ENCODE measurements around the gene YPEL1.
"Not testable (repeated sequence)": the region's sequence is repeated elsewhere in the genome, so short reads cannot be mapped to it uniquely, and the experiment has no call there.

Gene YPEL1

DNA sequence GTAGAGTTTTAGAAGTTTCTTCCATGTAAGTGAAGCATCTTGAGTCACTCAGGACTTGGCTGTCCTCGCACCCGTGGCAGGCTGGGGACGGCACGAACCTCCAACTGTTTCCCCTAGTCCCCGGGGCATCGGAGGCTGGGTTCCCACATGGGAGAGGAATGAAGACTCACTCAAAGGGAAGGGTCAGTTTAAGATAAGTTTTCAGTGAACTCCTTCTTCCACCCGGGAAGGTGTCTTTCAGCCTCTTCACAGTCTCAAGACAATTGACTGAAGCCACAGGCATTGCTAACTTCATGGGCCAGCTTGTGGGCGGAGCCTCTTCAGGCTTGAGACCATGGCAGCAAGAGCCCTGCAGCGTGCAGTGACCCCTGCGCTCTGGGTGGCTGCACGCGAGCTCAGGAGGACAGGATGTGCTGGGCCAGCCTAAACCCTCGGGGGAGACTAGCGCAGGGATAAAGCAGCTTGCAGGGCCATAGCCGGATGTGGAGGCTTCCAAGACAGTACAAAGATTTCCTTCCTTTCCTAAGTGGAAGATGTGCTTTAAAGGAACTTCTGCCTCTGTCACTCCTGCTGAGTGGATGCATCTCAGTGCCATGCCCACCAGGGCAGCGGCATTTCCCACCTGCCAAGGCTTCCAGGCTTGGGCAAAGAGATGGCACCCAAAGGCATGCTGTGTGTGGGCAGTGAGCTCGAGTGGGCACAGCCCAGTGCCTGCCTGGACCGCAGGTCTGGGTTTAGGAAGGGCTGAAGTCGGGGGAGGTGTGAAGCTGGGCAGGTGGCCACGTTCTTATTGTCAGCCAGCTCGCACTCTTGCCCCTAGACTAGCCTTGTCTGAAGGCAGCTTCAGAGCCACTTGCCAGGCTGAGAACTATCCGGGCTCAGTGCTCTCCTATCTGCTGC is 36.9 kb downstream of the YPEL1 start:
- DNase-seq (ENCODE audit: low spot score): no peak

DNA sequence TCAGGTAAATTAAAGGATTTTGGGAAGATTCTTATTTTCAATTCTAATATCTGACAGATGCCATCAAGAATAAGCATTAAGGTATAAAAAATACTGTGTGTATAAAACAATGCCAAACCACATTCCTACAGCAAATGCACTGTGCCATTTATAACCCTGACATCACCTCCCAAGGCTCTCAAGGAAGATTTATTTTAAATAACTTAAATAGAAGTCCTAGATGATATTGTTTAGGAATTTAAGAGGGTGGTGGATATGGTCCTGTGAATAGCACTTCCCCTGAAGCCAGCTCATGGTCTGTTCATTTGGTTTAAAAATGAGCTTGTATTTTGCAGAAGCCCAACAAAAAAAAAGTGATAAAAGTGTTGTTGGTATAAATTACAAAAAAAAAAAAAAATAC is 37.7 kb downstream of the YPEL1 start:
- no peak for DNase-seq (ENCODE audit: low spot score)

DNA sequence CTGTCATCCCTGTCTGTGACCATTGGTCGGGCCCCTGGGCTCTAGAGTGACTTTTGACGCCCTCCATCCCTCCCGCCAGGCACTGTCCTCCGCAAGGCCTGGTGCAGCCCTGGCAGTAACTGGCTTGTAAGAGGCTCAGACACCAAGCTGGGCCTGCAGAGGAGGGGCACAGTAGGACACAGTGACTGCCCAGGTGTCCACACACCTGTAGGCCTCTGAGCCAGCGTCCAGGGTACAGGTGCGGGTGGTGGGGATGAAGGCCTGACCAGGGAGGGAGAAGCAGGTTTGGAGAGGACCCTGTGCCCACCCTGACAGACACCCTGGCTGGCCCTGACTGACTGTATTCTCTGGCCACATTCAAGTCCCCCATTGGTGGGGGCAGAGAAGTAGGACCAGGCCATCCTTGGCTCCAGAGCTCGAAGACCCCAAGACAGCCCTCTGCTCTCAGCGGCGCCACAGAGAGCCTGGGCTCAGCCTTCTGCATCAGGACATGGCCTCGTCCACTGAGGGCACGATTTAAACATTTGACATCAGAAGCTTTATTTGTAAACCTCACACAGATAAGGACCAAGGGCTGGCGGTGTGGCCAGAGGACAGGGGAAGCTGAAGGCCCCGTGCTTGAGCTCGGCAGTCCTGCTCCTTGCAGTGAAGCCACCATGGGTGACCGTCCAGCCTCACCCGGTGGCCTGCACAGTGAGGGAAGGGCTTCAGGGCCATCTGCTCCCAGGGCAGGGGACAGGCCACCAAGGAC is 38.4 kb downstream of the YPEL1 start:
- no peak for DNase-seq (ENCODE audit: low spot score)

DNA sequence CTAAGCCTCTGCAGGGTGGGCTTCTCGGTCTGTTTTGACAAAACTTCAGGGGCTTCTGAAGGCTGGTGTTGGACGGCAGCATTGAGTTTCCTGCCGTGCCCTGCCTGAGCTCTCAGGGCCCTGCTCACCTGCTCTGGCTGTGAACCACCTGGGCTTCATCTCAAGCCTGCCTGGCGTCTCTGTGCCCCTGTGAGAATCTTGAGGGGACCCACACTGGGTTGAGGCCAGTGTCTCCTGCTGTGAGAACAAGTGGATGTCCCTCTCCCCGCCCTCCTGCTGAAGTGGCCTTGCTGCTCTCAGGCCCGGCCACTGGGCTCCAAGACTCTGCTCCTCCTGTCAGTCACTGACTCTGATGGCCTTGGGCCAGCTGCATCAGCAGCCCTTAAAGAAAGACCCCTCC is 39.5 kb downstream of the YPEL1 start:
- DNase-seq (ENCODE audit: low spot score): no peak

DNA sequence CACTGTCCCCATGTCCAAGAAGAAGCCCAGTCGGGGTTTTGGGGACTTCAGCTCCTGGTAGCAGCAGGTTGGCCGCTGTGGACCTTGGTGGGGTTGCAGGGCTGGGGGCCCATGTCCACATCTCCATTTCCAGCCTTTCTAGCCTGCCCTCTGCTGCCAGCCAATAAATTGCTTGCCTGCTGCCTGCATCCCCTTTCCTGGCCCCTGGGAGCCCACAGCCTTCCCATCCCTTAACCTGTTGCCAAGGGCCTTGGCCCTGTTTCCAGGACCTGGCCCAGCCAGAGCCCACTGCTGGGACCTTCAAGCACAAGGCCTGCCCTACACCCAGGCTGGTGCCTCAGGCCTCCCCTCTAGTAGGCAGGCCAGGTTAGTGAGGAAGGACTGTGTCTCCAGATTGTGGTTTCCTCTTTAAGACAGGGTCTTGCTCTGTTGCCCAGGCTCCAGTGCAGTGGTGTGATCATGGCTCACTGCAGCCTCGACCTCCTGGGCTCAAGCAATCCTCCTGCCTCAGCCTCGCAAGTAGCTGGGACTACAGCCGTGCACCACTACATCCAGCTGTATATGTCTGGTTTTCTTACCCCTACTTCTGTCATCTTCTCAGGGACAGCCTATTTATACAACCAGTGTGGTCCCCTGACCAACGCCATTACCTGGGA is 40.0 kb downstream of the YPEL1 start:
- DNase-seq (ENCODE audit: low spot score): no peak

DNA sequence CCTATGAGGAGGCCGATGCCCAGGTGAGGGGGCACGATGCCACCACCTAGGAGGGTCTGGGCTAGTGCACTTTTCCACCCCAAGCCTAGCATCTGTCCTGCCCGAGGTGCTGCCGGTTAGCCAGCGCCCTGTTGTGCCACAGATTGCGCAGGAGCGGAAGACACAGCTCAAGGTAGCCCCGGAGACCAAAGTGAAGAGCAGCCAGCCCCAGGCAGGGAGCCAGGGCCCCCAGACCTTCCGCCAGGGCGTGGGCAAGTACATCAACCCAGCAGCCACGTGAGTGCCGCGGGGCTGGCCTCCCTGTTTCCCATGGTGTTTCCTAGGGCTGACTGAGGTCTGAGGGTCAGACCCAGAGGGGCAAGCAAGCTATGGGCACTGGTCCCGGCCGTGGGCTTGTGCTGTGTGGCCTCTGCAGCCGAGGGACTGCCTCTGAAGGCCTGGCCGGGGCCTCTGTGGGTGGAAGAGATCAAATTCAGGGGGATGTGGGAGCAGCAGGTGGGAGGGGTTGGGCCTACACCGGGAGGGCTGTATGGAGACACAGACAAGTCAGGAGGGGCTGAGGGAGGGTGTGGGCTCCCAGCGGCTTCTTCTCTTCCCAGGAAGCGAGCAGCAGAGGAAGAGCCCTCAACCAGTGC is 40.7 kb downstream of the YPEL1 start:
- DNase-seq (ENCODE audit: low spot score): no peak

DNA sequence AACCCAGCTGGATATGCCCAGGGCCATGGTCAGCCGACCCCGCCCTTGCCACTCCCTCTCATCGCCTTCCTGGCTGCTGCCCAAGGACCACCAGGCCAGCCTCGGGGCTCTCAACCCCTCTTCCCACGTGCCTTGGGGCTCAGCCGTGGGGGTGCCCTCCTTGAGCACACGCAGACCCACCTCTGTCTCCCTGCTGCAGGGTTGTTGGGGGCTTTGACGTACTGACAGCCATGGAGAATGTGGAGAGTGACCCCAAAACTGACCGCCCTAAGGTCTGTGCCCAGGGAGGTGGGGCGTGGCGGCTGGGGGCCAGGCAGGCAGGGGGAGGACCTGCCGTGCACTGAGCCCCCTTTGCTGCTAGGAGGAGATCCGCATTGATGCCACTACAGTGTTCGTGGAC is 41.2 kb downstream of the YPEL1 start:
- no peak for DNase-seq (ENCODE audit: low spot score)

DNA sequence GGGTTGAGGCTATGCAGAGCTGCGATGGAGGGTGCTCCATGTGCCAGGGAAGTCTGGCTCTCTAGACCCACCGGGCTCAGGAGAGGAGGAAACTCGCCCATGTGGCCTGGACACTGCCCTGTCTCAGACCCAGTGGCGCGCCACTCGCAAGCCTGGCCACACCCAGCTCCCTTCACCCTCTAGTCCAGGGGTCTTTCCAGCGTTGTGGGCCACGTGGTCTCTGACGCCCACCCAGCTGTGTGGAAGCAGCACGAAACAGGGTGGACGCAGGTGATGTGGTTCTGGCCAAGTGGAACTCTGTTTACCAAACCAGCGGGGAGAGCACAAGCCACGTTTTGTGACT is 41.6 kb downstream of the YPEL1 start:
- DNase-seq (ENCODE audit: low spot score): no peak

DNA sequence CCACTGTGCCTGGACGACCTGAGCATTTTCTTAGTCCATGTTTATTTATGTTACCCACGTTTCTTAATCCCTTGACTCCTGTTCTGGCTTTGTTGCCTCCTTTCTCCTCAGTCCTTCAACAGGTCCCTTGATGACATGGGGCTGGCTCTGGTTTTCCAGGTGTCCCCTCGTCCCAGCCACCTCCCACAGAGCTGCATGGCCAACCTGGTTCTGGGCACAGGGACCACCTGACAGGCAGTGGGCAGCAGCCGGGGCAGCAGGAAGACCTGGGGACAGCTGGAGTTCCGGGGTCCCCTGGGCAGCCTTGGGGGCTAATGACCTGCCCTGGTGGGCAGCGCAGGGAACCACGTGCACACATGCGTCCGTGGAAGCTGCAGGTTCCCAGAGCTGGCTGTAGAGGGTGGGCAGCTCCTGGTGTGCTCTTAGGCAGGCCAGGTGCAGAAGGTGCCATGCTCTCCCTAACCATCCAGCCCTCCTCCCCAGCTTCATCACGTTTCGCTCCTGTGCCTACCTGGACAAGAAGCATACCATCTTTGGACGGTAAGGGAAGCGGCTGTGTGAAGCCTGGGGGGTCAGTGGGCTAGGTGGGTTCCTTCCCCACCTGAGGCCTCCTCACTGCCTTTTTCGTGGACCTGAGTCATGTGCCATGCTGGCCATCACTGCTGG is 42.1 kb downstream of the YPEL1 start:
- DNase-seq (ENCODE audit: low spot score): no peak

DNA sequence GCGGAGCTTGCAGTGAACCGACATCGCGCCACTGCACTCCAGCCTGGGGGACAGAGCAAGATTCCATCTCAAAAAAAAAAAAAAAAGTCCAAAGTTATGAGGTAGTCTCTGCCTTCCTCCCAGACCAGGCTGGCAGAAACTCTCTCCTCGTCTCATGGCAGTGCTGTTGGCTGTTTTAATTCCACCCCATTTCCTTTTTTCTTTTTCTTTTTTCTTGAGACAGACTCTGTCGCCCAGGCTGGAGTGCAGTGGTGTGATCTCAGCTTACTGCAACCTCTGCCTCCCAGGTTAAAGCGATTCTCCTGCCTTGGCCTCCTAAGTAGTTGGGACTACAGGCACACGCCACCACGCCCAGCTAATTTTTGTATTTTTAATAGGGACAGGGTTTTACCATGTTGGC is 42.7 kb downstream of the YPEL1 start:
- not testable (repeated sequence) for DNase-seq (ENCODE audit: low spot score)

DNA sequence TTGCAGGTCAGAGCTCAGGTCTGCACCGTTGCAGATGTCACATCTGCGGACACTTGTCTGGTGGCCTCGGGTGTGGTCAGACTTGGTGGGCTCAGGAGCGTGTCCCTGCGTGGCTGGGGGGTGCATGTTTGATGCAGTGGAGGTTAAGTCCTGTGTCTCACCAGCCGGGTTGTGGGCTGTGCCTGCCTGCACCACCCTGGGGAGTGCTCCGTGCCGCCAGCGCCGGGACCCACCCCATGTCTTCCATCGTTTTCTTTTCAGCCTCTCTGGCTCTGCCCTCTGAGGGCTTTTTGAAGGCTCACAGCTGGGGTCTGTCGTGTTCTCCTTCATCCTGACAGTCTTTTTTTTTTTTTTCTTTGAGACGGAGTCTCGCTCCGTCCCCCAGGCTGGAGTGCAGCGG is 43.8 kb downstream of the YPEL1 start:
- DNase-seq (ENCODE audit: low spot score): no peak

DNA sequence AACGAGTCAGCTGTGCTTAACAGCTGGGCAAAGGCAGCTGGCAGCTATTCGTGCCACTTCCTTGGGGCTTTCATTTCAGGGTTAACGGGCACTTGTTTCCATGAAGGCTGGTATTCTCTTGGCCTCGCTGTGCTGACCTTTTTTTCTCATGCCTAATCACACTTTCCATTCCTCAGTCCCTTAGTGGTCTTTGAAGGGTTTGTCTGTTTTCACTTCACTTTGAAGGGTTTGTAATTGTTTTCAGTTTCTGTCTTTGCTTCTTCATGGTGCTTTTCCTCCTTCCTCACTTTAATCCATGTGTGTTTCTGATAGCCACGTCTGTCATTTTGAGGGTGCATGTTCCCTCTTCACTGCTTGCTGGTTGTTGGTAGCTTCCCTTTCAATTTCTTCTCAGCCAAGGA is 45.2 kb downstream of the YPEL1 start:
- no peak for DNase-seq (ENCODE audit: low spot score)

DNA sequence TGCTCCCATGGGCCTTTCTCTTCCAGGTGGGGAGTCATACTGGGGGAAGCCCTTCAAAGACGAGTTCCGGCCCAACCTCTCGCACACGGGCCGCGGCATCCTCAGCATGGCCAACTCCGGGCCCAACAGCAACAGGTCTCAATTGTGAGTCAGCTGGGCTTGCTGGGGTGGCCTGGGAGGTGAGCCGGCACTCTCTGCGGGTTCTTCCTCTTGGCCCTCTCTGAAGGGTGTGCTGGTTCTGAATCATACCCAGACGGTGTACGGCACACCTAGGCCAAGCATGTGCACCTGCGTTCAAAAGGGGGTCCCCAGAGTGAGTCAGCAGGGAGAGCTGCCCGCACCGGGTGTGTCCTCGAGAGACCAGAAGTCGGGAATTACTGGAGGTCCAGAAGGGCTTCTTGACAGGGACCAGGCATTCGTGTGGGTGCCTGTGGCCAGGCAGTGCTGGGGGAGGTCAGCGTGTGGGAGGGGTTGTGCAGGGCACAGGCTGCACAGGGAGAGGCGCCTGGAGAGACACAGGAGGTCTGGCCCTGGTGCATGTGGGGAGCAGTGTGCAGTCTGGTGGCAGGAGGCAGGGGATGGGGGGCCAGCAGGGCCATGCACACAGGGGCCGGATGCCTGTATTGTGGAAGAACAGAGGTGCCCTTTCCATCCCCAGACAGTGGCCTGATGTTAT is 46.8 kb downstream of the YPEL1 start:
- no peak for DNase-seq (ENCODE audit: low spot score)

DNA sequence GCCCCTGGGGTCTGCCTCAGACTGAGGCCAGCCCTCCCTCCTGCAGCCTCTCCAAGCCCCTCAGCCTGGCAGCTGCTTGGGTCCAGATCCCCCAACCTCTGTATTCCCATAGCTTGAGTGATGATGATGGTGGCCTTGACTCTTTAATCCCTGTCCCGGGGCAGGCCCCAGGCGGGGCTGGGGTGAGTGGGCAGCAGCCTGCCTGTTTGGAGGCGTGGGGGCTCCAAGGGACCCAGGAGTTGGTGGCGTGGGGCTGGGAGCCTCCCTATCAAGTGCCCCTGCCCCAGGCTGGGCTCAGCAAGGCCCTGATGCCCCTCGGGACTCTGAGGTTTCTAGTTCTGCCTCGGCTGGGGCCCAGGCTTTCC is 47.3 kb downstream of the YPEL1 start:
- no peak for DNase-seq (ENCODE audit: low spot score)

DNA sequence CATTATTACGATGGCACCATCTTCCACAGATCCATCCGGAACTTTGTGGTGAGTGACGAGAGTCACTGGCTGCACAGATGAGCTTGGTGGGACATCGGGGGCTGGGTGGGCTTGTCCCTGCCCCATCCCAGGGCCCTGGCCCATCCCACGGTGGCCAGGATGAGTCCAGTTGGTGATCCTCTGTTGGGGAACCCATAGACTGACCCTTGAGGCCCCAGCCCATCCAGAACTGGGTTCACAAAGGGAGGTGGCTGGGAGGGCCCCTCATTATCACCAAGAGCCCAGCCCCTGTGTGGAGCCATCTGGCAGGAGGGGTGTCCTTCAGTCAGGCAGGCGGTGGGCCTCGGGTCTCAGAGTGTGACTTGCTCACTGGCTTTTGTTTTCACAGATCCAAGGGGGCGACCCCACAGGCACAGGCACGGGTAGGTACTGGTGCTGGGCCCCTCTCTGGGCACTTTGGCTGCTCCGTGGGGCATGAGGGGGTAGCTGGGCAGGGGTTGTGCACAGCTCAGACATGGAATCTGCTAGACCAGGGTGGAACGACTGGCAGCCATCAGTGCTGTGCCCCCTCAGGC is 47.8 kb downstream of the YPEL1 start:
- no peak for DNase-seq (ENCODE audit: low spot score)

DNA sequence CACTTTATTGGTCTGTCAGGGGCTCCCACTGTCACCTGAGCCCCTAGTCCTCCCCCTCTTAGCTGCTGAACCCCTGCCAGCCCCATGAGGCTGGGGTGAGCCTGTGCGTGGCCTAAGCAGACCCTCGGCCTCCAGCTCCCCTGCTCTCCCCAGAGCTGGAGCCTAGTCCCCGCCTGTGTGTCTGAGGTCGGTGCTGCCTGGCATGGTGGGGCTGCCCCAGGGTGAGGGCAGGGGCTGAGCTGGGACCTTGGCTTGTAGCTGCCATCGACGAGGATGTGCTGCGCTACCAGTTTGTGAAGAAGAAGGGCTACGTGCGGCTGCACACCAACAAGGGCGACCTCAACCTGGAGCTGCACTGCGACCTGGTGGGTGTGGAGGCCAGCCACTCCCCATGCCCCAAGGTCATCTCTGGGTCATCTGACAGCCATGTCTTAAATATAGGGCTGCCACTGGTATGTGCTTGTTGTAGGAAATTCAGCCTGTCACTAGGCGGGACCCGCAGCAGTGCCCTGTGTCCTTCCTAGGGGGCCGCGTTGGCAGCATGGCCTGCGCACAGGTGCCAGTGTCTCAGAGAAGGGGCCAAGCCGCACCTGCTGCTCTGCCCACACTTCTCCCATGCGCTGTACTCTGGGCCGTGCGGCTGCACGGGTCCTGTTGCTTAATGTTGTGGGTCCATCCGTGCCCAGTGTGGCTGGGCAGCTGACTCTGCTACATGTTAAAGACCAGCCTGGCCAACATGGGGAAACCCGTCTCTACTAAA is 48.8 kb downstream of the YPEL1 start:
- DNase-seq (ENCODE audit: low spot score): no peak

DNA sequence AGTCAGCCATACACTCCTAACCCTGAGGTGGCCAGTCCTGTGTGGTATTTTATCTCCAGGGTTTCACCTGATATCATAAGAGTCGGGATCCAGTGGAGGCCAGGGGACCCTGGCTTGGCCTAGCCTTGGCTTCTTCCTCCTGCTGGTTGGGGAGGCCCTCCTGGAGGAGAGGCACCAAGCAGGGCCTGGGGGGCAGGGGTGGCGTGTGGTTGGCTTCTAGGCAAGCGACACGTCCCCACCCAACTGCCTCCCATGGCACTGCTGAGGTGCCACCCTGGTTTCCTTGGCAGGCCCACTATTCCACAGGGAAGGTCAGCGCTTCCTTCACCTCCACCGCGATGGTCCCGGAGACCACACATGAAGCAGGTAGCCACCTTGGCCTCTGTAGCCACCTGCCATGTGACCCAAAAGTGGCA is 49.4 kb downstream of the YPEL1 start:
- no peak for DNase-seq (ENCODE audit: low spot score)

DNA sequence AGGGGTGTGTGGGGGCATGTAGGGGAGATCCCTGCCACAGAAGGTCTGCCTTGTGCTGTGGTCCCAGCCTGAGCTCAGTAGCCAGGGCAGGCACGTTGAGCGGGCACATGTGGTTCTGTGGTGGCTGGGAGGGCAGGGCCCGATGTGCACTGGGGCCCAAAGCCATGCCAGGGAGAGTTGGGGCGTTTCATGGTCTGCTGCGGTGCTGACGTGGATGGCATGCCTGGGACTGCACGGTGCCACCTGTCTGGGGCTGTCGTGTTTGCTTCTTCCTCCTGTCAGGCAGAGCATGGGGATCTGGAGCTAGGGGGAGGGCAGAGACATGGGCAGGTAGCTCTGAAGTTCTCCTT is 50.5 kb downstream of the YPEL1 start:
- no peak for DNase-seq (ENCODE audit: low spot score)

DNA sequence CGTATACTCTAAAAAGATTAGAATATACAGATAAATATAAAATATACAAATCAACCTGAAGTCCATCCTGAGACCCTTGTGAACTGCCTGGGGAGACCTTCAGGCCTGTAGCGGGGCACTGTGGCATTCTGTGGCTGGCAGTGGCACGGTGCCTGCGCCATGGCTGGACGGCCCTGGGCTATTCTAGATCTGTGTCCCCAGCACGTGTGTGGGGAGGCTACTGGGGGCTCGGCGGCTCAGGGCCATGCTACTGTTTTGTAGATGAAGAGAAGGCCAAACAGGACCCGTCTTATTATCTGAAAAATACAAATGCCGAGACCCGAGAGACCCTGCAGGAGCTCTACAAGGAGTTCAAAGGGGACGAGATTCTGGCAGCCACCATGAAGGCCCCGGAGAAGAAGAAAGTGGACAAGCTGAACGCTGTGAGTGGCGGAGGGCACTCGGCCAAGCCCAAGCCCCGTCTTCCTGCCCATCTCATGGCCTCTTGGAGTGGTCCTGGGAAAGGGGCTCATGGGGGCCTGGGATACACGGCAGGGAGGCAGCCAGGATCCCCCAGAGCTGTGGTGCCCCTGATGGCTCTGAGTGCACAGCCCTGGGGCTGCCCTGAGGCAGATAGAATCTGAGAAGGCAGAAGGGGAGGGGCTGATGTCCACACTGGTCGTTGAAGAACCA is 51.0 kb downstream of the YPEL1 start:
- DNase-seq (ENCODE audit: low spot score): no peak

DNA sequence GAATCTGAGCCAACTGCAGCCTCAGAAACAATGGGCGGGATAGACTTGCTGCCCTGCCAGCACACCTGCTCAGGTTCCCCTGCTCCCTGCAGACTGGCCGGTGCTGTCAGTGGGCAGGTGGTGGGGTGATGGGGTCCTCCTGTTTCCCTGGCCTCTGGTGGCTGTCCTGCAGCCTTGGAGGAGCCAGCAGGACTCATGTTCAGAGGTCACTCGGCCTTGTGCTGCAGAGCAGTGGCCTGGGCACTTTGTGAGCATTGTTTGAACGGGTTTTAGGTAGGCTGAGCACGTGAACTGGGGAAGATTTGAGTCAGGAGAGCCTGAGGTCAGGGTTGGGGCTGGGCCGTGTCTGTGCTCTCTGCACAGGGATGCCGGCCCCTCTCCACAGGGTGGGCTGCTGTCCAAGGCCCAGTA is 52.2 kb downstream of the YPEL1 start:
- DNase-seq (ENCODE audit: low spot score): no peak

Measured in HuH-7.5 (cell line).